HG03354 (cell line): ENCODE data around the gene TMEM175.
"Not testable (repeated sequence)": the region's sequence is repeated elsewhere in the genome, so short reads cannot be mapped to it uniquely, and the experiment has no call there.

Experiments
- ATAC-seq: cut with Tn5 transposase; IDR thresholded peaks from one replicate; pipeline ENCODE4 v1.9.1; 2021; ENCODE audit warnings: mild to moderate bottlenecking; ENCODE audit not compliant: unreplicated experiment, poor library complexity, severe bottlenecking

Gene TMEM175

GRCh38 chr4:912548-913279 lies 19.5 kb upstream of the TMEM175 start:
- no peak for ATAC-seq

DNA sequence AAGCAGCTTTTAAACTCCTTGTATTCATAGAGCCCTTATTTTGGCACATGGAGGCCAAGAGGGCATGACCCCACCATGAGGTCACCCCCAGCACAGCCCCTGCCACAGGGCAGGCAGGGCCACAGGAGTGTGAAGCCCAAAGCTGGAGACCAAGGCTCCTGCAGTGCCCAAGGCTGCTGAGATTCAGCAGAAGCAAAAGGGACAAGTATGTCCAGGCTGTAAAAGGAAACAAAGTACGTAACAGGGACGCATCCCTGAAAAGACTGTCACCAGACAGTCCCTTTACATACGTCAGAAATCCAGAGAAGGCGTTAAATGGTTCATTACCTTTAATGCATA lies 19.0 kb upstream of the TMEM175 start:
- no peak for ATAC-seq

GRCh38 chr4:914531-914930 lies 17.7 kb upstream of the TMEM175 start:
- ATAC-seq: no peak

GRCh38 chr4:915041-915474 lies 17.2 kb upstream of the TMEM175 start:
- no peak for ATAC-seq

DNA sequence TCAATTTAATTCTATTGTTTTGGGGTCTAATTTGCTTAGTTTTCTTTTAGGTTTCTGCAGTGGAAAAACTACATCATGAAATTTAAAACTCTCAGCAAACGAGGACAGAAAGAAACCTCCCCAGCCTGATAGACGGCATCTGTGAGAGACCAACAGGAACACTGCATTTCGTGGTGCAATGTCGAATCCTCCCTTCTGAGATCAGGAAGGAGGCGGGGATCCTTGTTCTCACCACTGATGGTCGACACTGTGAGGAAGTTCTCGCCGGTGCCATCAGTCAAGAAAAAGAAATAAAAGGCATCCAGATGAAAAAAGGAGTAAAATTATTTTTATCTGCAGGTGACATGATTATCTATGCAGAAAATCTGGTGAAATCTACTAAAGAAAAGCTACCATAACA lies 16.7 kb upstream of the TMEM175 start:
- no peak for ATAC-seq

DNA sequence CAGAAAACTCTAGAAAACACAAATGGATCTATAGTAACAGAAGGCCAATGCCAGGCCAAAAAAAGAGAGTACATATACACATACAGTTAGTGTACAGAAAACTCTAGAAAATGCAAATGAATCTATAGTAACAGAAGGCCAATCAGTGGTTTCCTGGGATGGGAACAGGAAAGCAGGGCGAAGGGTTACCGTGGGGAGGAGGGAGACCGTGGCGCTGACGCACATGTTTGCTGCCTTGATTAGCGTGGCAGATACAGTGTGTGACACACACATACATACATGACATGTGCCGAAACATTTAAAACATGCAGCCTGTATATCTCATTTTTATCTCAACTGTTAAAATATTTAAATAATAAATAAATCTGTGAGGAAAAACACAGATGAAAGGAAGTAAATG lies 14.8 kb upstream of the TMEM175 start:
- ATAC-seq: no peak

- ATAC-seq: no peak
Measured at GRCh38 chr4:917992-918391, 14.3 kb upstream of the TMEM175 start.

- ATAC-seq: not testable (repeated sequence)
Measured at GRCh38 chr4:918591-918990, 13.7 kb upstream of the TMEM175 start.

DNA sequence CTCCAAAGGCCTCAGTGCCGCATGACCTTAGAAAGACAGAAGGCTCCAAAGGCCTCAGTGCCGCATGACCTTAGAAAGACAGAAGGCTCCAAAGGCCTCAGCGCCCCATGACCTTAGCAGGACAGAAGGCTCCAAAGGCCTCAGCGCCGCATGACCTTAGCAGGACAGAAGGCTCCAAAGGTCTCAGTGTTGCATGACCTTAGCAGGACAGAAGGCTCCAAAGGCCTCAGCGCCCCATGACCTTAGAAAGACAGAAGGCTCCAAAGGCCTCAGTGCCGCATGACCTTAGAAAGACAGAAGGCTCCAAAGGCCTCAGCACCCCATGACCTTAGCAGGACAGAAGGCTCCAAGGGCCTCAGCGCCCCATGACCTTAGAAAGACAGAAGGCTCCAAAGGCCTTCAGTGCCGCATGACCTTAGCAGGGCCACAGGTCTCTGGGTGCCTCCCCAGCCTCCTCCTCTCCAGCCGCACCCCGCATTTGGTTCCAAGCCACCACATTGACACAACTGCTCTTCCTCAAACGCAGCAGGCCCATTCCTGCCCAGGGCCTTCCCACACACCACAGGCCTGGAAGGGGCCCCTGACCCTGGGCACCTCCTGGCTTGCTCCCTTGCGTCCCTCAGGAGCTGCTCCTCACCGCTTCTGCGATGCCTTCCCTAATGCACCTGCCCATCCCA lies 13.1 kb upstream of the TMEM175 start:
- ATAC-seq: not testable (repeated sequence)

DNA sequence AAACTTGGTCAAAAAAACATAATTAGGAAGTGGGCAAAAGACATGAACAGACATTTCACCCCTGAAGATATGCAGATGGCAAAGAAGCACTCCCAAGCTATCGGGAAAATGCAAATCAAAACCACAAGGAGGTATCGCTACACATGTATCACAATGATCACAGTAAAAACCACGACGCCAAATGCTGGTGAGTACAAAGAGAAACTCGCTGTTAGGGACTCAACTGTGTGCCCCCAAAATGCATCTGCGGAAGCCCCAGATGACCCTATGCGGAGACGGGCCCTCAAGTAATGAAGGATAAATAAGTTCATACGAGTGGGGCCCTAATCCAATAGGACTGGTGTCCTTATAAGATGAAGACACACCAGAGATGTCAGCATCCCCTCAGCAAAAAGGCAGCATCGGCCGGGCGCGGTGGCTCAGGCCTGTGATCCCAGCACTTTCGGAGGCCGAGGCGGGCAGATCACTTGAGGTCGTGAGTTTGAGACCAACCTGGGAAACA lies 10.4 kb upstream of the TMEM175 start:
- peak; percentile 56 for ATAC-seq

GRCh38 chr4:924107-925096 lies 7.9 kb upstream of the TMEM175 start:
- peak; percentile 40 for ATAC-seq

DNA sequence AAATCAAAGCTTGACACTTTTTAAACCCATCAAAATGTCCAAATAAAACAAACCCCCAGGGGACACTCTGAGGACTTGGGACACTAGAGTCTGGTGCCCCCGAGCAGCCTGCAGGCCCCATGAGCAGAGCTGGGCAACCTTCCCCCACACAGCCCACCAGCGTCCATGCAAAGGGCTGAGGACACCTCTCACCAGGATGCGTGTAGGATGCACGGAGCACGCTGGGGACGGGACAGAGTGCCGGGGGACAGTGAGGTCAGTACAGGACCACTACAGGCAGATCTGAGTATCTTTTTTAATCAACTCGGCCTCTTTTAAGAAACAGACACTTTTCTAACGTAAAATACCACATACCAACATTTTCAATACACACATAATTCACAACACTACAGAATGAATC lies 7.1 kb upstream of the TMEM175 start:
- ATAC-seq: no peak

GRCh38 chr4:925771-926500 lies 6.3 kb upstream of the TMEM175 start:
- ATAC-seq: no peak

GRCh38 chr4:926538-926937 lies 5.7 kb upstream of the TMEM175 start:
- ATAC-seq: no peak

DNA sequence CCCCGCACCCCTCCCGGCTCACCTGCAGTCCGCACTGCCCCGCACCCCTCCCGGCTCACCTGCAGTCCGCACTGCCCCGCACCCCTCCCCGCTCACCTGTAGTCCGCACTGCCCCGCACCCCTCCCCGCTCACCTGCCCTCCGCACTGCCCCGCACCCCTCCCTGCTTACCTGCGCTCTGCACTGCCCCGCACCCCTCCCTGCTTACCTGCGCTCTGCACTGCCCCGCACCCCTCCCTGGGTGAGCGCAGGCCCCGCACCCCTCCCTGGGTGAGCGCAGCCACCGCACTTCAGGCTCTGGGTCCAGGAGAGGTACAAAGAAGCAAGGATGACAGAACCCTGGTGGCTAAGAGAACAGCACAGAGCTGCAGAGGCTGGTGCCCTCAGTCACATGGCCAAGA lies 4.7 kb upstream of the TMEM175 start:
- not testable (repeated sequence) for ATAC-seq

DNA sequence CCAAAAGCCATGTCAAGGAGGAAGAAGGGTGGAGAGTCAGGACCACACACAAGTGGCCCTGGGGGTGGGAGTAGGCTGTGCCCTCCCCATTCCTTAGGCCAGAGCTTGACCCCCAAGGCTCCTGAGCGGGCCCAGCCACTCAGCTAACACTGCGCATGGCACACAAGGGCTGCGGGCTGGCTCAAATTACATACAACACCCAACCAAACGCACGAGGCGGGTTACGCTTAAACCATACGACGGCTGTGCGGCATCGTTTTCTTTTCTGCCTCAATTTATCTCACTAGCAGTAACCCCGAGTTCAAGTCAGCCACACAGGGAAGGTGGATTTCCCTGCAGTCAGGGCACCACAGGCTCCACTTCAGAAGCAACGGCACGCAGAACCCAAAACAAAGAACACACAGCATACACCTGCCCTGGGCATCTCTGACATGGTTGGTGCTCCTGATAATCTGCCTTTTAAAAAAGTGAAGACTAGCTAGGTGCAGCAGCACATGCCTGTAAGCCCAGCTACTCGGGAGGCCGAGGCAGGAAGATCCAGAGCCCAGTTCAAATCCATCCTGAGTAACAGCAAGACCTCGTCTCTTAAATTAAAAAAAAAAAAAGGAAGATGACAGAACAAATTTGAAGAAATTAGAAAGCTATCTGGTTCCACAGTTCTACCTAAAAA lies 3.0 kb upstream of the TMEM175 start:
- no peak for ATAC-seq

GRCh38 chr4:930028-930551 lies 2.2 kb upstream of the TMEM175 start:
- ATAC-seq: no peak

- no peak for ATAC-seq
Measured at GRCh38 chr4:930827-931193, 1.4 kb upstream of the TMEM175 start.
